Panc1 (cell line): ENCODE data around the gene KCNQ1. TPM values are rescaled to one million over a fixed set of nuclear protein-coding genes. Genes with fewer than 3 reads are reported as not detected.

Experiments
- ATAC-seq: fragments of 200-7000 bp; cut with Tn5 transposase; 2 replicates; pipeline ENCODE4 v1.9.1; 2020; ENCODE audit warnings: mild to moderate bottlenecking, moderate library complexity
- BruUV-seq: library from RNA; stranded (reverse); fragments of 400-500 nt; replicated peaks from 2 replicates; lab custom pipeline; 2021; lab: Mats Ljungman, UMichigan
- CTCF ChIA-PET: fragments of 300-600 bp; sonication (Branson Sonifier 250); formaldehyde crosslinking; loops from one replicate; lab custom pipeline; 2022; ENCODE audit warnings: antibody characterized with exemption; lab: Charles Lee
- POLR2A ChIA-PET: fragments of 300-600 bp; sonication (Branson Sonifier 250); formaldehyde crosslinking; loops from one replicate; lab custom pipeline; 2022; ENCODE audit warnings: antibody characterized with exemption; lab: Charles Lee
- DNase-seq: peaks from one replicate; pipeline ENCODE4 v3.0.0-alpha.2; 2010; ENCODE audit warnings: low read depth, low spot score
- H3K27ac ChIP-seq: 2 replicates; pipeline ENCODE4 v1.5.1; 2011; ENCODE audit warnings: mild to moderate bottlenecking, low read length, inconsistent platforms
- H3K27me3 ChIP-seq: fragments of 200-500 bp; sonication (Bioruptor generic); 2 replicates; pipeline ENCODE4 v1.6.0; 2014; ENCODE audit warnings: low read length, inconsistent platforms; ENCODE audit not compliant: control insufficient read depth, insufficient read depth
- H3K36me3 ChIP-seq: fragments of 200-500 bp; sonication (Bioruptor generic); 2 replicates; pipeline ENCODE4 v1.5.1; 2014; ENCODE audit warnings: inconsistent platforms, mild to moderate bottlenecking, low read length, moderate library complexity; ENCODE audit not compliant: control insufficient read depth, insufficient read depth
- H3K4me1 ChIP-seq: 2 replicates; pipeline ENCODE4 v1.5.1; 2011; ENCODE audit warnings: inconsistent platforms, mild to moderate bottlenecking, low read length, moderate library complexity; ENCODE audit not compliant: control insufficient read depth, insufficient read depth
- H3K4me3 ChIP-seq, 2 experiments: 2 replicates each; pipeline ENCODE4 v1.5.1; 2011 to 2012; ENCODE audit warnings: low read depth in 2 of 2, low read length in 2 of 2, mild to moderate bottlenecking in 2 of 2, inconsistent platforms in 1 of 2, moderate library complexity in 1 of 2
- H3K9me3 ChIP-seq: fragments of 200-500 bp; sonication (Bioruptor generic); 2 replicates; pipeline ENCODE4 v1.5.1; 2014; ENCODE audit warnings: low read depth, mild to moderate bottlenecking, inconsistent platforms, low read length, moderate library complexity; ENCODE audit not compliant: control insufficient read depth, insufficient read depth
- CTCF ChIP-seq: fragments of 450-650 bp; IDR thresholded peaks from 2 replicates; pipeline ENCODE4 v1.5.1; 2017; ENCODE audit warnings: mild to moderate bottlenecking
- POLR2AphosphoS5 ChIP-seq: IDR thresholded peaks from 2 replicates; pipeline ENCODE4 v1.6.1; 2012; ENCODE audit warnings: mild to moderate bottlenecking, low read depth, low read length, moderate library complexity
- REST ChIP-seq, 2 experiments: IDR thresholded peaks; 2 replicates each; pipeline ENCODE4 v1.6.1; 2011 to 2012; ENCODE audit warnings: low read depth in 2 of 2, control low read depth in 1 of 2, low read length in 1 of 2, mild to moderate bottlenecking in 1 of 2, moderate library complexity in 1 of 2; ENCODE audit not compliant: insufficient read depth in 1 of 2
- SIN3A ChIP-seq: IDR thresholded peaks from 2 replicates; pipeline ENCODE4 v1.6.1; 2012; ENCODE audit warnings: low read depth, mild to moderate bottlenecking, low read length, moderate library complexity, borderline replicate concordance; ENCODE audit not compliant: insufficient read depth
- TCF7L2 ChIP-seq: IDR thresholded peaks from 2 replicates; pipeline ENCODE4 v1.6.1; 2011; ENCODE audit warnings: mild to moderate bottlenecking, low read depth, low read length, inconsistent platforms
- in situ Hi-C: cut with HindIII; loops from 2 replicates; pipeline ENCODE4 v1.10.0; 2016; ENCODE audit warnings: low sequenced_read_pairs, low pct_unique_long_range_greater_than_20kb
- intact Hi-C: fragments of 100-400 bp; cut with micrococcal nuclease; formaldehyde crosslinking; loops from one replicate; pipeline ENCODE4 v1.10.0; 2022; ENCODE audit not compliant: unreplicated experiment
- total RNA-seq: library from RNA; stranded (reverse); gene quantifications from one replicate; pipeline ENCODE4 v1.2.1, GENCODE V29; 2021; ENCODE audit not compliant: unreplicated experiment

KCNQ1 gene
- total RNA-seq, 1 experiment from 2014 or later = 1.0 TPM

- no peaks in the 10 kb centered on the region for H3K4me1 ChIP-seq
- no peaks in the 10 kb centered on the region for H3K36me3 ChIP-seq
- peak; percentile 31 for ATAC-seq
- H3K27ac ChIP-seq = no peak overlapping the region
- no peaks in the 10 kb centered on the region for H3K9me3 ChIP-seq
- no peak overlapping the region for H3K4me3 ChIP-seq
- in situ Hi-C loops = no loop called here
- H3K27me3 ChIP-seq = no peaks in the 10 kb centered on the region
- CTCF ChIA-PET = no interaction called here
- intact Hi-C loops = no loop called here
- BruUV-seq = no TSS peak
- POLR2A ChIA-PET = no interaction called here
- no peak for TF ChIP-seq CTCF
- TF ChIP-seq POLR2AphosphoS5 = no peak
- TF ChIP-seq TCF7L2 = no peak
- no peak for TF ChIP-seq REST (IDR thresholded peaks at IDR 0.05; ENCODE audit: insufficient read depth in 1 of 2, low read depth in 2 of 2, low read length in 1 of 2)
- TF ChIP-seq SIN3A = no peak
- DNase-seq = no peak
These were observed 305.4 kb downstream of the KCNQ1 start for GRCh38 chr11:2750101-2750681.

GRCh38 chr11:2750682-2751522, 306.1 kb downstream of the KCNQ1 start:
- no peak for DNase-seq
- Histone ChIP-seq H3K4me1 (no peaks in the 10 kb centered on the region), H3K27ac (no peak overlapping the region), H3K4me3 (no peak overlapping the region), H3K36me3 (no peaks in the 10 kb centered on the region), H3K9me3 (no peaks in the 10 kb centered on the region), H3K27me3 (no peaks in the 10 kb centered on the region)
- in situ Hi-C loops (no loop called here), intact Hi-C loops (no loop called here)
- no peak for ATAC-seq
- BruUV-seq = no TSS peak
- TF ChIP-seq REST (IDR thresholded peaks at IDR 0.05; ENCODE audit: insufficient read depth in 1 of 2, low read depth in 2 of 2, low read length in 1 of 2) (no peak), CTCF (no peak), POLR2AphosphoS5 (no peak), SIN3A (no peak), TCF7L2 (no peak)
- ChIA-PET POLR2A (no interaction called here), CTCF (no interaction called here)
